NCI-H2227 (cell line): ENCODE data around the gene REP15.
"Not testable (repeated sequence)": the region's sequence is repeated elsewhere in the genome, so short reads cannot be mapped to it uniquely, and the experiment has no call there.

Experiments used
- DNase-seq: peaks from one replicate; lab custom pipeline; 2025; ENCODE audit not compliant: unreplicated experiment; lab: John Stamatoyannopoulos, UW

Gene REP15

DNA sequence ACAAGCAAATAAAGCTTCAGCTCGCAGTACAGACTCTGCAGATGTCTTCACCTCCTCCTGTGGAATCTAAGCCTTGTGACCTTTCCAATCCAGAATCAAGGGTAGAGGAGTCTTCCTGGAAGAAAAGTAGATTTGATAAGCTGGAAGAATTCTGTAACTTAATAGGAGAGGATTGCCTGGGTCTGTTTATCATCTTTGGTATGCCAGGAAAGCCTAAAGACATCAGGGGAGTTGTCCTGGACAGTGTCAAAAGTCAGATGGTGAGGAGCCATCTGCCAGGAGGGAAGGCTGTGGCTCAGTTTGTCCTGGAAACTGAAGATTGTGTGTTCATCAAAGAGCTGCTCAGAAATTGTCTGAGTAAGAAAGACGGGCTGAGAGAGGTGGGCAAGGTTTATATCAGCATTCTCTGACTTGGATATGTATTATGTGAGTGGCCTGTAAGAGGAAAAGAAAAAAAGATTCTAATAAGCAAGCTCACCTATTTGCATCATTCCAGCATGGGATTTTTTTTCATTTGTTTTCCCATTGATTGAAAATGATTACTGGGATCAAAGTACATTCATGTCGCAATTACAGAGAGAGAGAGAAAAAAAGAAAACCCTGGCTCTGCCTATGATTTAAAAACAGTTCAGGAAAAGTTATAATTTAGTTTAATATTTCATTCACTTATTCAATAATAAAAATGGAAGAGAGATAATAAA is 767 bp downstream of the REP15 start:
- no peak for DNase-seq

DNA sequence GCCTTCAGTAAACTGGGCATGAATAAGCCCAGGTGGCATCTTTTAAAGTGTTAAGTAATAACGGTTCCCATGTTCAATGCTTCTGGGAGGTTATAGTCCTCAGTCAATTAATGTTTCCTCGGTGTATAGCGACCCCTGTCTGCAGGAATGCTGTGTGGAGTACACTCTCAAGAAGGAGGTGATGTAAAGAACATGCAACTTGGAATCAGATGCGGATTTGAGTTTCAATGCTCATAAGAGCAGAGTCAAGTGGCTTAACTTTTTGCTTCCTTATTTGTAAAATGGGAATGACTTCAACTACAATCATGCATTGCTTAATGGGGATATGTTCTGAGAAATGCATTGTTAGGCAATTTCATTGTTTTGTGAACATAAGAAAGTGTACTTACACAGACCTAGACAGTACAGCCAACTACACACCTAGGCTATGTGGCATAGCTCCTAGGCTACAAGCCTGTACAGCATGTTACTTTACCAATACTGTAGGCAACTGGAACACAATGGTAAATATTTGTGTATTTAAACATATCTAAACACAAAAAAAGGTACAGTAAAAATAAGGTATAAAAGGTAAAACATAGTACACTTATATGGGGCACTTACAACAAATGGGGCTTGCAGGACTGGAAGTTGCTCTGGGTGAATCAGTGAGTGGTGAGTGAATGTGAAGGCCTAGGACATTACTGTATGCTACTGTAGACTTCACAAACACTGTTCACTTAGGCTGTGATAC is 7.6 kb downstream of the REP15 start:
- peak; percentile 45 for DNase-seq

DNA sequence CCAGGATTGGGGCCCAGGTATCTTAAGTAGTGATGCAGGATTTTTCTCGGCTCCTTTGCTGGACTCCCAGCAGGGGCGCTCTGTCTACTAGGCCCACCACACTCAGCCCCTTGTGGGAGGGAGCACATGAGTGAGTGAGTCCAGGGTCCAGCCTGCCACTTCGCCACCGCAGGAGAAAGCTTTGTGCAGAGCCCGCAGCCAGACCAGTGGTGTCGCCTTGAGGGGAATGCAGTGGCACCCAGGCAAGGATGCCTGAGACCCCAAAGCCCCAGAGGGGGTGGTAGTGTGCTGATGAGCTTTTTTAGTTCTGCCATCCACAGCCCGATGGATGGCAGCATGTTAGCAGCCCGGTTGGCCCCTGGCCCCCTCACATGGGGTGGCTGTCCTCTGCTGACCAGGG is 9.0 kb downstream of the REP15 start:
- DNase-seq = no peak

DNA sequence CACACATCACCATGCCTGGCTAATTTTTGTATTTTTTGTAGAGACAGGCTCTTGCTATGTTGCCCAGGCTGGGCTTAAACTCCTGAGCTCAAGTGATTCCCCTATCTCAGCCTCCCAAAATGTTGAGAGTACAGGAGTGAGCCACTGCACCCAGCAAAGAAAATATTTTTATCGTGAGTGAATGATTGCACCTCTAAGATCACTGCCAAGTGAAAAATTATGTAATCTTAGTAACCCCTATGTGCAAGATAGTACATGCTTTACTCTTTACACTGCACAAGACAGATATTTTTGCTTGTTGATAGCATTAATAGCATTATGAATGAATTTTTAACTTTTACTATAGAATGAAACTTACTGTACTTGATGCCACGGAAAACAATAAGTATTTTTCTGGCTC is 11.0 kb downstream of the REP15 start:
- no peak for DNase-seq

DNA sequence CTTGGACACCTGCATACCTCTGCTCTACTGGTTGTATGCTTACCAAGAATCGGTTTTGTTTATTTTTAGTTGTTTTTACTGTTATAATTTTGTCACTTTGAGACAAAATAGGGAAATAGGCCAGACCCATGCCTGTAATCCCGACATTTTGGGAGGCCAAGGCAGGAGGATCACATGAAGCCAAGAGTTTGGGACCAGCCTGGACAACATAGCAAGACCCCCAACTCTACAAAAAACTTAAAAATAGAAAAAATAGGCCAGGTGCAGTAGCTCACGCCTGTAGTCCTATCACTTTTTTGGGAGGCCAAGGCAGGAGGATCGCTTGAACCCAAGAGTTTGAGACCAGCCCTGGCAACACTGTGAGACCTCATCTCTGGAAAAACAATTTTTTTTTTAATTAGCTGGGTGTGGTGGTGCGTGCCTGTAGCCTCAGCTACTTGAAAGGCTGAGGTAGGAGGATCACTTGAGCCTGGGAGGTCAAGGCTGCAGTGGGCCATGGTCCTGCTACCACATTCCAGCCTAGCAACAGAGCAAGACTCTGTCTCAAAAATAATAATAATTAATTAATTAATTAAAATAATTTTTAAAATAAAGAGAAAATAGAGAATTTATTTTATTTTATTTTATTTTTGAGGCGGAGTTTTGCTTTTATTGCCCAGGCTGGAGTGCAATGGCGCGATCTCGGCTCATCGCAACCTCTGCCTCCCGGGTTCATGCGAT is 13.1 kb downstream of the REP15 start:
- no peak for DNase-seq

DNA sequence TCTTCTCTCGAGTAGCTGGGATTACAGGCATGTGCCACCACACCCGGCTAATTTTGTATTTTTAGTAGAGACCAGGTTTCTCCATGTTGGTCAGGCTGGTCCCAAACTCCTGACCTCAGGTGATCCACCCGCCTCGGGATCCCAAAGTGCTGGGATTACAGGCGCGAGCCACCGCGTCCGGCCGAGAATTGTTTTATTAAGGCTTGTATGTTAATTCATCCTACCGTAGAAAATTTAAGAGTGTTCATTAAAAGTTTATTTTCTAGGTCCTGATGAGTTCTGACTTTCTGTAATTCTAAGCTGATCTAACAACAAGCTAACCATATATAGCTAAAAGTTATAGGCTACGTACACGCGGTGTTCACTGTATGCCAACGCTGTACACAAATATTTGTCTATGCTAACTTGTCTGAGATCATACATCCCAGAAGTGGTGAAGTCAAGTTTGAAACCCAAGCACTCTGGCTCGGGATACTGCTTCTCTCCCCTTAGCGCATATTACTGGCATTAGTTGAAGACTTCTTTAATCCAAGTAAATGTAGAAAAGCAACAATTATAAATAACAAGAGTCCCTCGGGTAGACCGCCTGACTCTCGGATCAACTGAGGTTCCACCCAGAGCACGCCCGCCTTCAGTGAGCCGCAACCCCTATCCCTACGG is 13.8 kb downstream of the REP15 start:
- DNase-seq = no peak

DNA sequence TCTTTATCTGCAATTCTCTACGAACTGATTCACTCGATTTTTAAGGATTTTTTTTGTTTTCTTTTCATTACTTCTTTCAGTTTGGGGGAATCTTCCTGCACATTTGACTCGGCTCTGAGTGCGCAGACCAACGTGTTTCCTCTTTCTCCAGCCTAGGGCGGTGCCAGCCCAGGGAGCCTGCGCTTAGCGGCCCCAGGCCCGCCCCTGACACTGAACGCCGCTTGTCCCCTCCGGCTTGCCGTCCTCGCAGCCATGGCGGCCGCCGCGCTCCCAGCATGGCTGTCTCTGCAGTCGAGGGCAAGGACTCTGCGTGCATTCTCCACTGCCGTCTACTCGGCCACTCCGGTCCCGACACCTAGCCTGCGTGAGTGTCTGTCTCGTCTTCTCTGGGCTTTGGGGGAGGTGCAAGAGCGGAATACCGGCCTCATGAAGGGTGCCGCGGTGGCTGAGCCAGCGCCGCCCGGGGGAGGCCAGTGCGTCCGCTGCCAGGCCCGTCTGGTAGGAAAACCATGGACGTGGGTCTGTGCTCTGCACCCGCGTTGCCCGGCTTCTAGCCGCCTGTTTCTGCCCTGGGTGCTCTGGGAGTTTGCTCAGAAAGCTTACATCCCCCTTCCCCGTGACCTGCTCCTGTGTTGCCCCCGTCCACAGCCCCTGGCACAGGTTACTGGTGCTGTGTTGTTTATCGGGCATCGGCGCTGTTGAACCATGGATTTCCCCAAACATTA is 14.5 kb downstream of the REP15 start, which contains the start of gene MRPS35:
TSS of gene MRPS35 (plus strand) at position 241 of the 725 bp plus-strand sequence. CDS start at position 253, 12 bp downstream.
- DNase-seq = peak; percentile 81

DNA sequence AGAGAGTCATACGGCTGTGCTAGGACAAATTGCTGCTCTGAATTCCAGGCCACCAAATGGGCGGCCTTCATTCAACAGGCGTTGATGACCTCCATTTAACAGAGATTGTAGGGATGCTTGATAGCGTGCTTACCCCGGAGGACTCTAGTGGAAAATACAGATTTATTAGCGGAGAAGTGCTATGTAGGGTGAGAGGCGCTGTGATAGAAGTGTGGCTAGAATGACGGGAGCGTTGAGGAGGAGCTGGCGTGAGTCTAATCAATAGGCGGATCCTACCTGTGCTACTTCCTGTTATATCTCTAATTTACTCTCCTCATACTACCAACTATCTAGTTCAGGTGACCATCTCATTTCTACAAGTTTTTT is 15.1 kb downstream of the REP15 start:
- DNase-seq = peak; percentile 34

DNA sequence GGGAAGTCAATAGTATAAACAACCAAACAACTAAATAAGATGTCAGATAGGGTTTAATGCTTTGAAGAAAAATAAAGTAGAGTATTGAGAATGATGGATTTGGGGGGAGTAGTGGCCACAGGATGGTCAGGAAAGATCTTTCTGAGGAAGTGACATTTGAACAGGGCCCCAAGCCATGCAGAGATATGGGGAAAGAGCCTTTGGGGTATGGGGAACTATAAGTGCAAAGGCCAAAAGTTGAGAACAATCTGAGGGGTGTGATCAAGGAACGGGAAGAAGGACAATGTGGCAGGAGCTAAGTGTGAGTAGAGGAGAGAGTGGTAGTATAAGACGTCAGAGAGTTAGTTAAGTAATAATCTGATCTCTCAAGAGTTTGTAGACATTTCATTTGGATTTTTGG is 15.7 kb downstream of the REP15 start:
- DNase-seq = no peak

DNA sequence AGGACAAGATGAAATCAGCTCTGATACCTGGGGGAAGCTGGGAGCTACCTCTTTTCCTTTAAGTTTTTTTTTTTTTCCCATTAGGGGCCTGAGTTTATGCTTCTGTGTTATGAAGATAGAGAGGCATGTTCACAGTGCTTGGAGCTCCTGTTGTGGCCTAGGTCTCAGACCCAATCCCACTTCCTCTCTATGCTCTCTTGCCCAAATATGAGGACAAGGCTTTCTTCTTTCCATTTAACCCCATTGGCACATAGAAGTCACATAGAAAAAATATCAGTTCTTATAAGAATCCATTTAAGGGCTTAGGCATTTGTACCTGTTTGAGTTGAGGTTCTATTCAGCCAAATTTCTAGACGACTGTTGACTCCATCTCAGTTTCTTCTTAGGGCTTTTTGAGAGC is 27.0 kb downstream of the REP15 start:
- no peak for DNase-seq

DNA sequence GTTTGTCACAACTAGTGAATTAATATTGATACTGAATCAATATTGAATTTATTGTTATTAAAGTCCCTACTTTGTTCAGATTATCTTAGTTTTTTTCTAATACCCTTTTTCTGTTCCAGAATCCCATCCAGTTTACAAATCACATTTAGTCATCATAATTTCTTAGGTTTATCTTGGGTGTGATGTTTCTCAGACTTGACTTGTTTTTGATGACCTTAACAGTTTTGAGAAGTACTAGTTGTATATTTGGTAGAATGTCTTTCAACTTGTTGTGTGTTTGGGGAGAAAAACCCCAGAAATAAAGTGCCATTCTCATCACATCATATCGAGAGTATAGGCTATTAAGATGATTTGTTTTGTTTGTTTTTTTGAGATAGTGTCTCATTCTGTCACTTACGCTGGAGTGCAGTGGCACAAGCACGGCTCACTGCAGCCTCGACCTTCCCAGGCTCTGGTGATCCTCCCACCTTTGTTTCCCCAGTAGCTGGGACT is 33.9 kb downstream of the REP15 start:
- DNase-seq = no peak

DNA sequence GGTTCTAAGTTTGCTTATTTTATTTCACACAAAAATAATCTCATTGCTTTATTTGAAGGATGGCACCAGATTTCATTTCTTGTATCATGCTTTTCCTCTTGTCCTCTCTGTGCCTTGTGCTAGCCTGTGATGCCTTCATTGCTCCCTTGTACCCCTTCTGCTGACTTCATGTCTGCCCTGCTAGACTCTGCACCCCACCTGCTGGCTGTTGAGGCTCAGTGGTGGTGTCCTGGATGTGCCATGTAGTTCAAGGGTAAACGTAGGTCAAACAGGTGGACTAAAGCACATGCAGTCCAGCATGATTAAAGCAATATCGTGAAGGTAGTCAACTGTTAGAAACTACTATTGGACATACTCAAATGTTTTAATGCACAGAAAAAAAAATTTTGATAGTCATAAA is 36.0 kb downstream of the REP15 start:
- DNase-seq = no peak

DNA sequence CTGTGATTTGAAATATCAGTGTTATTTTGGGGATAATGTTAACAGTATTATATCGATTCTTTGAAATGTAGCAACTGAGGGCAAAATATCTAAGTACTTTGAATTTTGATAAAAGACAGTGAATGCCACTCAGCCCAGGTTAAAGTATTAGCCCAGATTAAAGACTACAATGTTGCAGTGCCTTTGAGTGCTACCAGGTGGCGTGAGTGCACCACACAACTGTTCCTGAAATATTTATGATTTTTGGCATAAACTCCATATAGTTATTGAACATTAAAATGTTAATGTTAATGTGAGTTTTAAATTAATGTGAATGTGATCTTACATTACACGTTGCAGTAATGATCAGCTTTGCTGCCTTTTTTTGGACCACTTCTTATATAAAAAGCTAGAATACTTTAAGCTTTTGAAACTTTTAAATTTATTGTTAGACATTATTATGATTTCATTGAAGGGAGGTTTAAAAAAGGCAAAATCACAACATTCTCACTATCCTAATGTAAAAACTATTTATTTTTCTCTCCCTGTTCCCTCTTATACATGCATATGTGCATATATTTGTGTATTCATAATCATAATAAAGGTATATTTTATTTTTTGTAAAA is 36.9 kb downstream of the REP15 start:
- peak; percentile 24 for DNase-seq

DNA sequence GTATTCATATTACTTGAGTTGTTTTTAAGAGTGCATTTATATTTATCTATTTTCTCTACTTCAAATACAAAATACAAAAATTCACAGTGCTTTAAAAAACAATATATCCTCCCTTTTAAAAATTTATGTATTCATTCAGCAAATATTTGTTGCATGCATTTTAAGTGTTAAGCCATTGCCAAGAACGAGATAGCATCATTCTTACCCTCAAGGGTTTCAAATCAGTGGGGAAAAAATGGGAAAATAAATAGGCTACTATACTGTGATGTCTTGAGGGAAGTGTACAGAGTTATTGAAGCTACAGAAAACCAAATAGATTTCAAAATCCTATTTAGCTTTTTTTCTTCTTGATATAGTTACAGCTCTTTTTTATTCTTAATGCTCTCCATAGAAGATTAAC is 37.5 kb downstream of the REP15 start:
- no peak for DNase-seq

DNA sequence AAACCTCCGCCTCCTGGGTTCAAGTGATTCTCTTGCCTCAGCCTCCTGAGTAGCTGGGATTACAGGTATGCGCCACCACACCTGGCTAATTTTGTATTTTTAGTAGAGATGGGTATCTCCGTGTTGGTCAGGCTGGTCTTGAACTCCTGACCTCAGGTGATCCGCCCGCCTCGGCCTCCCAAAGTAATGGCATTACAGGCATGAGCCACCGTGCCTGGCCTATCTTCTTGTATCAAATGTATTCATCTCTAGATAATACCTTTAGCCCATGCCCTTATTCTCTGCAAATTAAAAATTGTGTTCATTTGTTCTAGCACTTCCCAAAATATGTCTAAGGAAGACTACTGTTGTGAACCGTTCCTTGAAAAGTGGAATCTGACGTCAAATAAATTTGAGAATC is 38.1 kb downstream of the REP15 start:
- DNase-seq = not testable (repeated sequence)

DNA sequence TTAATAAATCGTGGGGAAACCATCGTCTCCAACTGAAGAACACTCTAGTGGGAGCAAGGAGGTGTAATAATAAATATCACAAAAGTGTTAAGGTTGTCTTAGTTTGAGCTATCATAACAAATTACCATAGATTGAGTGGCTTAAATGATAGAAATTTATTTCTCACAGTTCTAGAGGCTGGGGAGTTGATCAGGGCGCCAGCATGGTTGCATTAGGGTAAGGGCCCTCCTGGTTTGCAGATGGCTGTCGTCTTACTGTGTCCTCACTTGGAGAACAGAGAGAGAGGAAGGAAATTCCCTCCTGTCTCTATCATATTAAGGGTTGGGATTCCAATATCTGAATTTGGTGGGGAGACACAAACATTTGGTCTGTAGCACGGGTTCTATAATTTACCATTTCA is 47.4 kb downstream of the REP15 start:
- no peak for DNase-seq

DNA sequence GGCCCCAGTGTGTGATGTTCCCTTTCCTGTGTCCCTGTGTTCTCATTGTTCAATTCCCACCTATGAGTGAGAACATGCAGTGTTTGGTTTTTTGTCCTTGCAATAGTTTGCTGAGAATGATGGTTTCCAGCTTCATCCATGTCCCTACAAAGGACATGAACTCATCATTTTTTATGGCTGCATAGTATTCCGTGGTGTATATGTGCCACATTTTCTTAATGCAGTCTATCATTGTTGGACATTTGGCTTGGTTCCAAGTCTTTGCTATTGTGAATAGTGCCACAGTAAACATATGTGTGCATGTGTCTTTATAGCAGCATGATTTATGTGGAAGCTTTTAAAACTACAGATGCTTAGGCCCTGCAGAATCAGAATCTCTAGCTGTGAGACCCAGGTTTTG is 49.5 kb downstream of the REP15 start:
- not testable (repeated sequence) for DNase-seq
